Islet of Langerhans (tissue), 1 donor: ENCODE data around the gene HAGH.

Experiments used
- FAIRE-seq: peaks from one replicate; lab custom pipeline; 2011; peaks lifted over from hg19 to GRCh38; lab: Jason Lieb, UNC

HAGH gene

GRCh38 chr16:1762196-1762878 lies 64.3 kb downstream of the HAGH start:
- no peak for FAIRE-seq

GRCh38 chr16:1761751-1762150 lies 64.9 kb downstream of the HAGH start:
- no peak for FAIRE-seq

GRCh38 chr16:1760911-1761310 lies 65.7 kb downstream of the HAGH start:
- FAIRE-seq: no peak

GRCh38 chr16:1759511-1759910 lies 67.1 kb downstream of the HAGH start:
- FAIRE-seq: no peak

- FAIRE-seq: no peak
These were observed 67.7 kb downstream of the HAGH start for GRCh38 chr16:1758923-1759322.

- FAIRE-seq: no peak
These were observed 68.7 kb downstream of the HAGH start for GRCh38 chr16:1757714-1758461.
